Measurements from ENCODE around the gene B4GALNT4. TPM values are rescaled to one million over a fixed set of nuclear protein-coding genes. Genes with fewer than 3 reads are reported as not detected.

Gene B4GALNT4
- total RNA-seq = 43.2 and 82.5 TPM in 2 replicates

GRCh38 chr11:369336-370018 lies at the start of gene B4GALNT4:
TSS of gene B4GALNT4 (plus strand) at chr11:369499. CDS start at chr11:369804, 305 bp downstream.

GRCh38 chr11:394034-394857 lies 24.9 kb downstream of the B4GALNT4 start, which contains the start of gene PKP3:
TSS of gene PKP3 (plus strand) at chr11:394209. CDS start at chr11:394293, 84 bp downstream.

Other genes with a start within 250 kb of the B4GALNT4 start
- not detected in 2 replicates for gene SCGB1C1, start 176.4 kb upstream of the B4GALNT4 start, total RNA-seq
- 18.5 and 21.2 TPM in 2 replicates for gene BET1L, start 162.1 kb upstream of the B4GALNT4 start, total RNA-seq
- gene RIC8A, start 161.8 kb upstream of the B4GALNT4 start, total RNA-seq = 92.7 and 101 TPM in 2 replicates
- 10.2 and 17.4 TPM in 2 replicates for gene SIRT3, start 133.2 kb upstream of the B4GALNT4 start, total RNA-seq
- gene PSMD13, start 132.5 kb upstream of the B4GALNT4 start, total RNA-seq = 203 and 237 TPM in 2 replicates
- gene NLRP6, start 91.1 kb upstream of the B4GALNT4 start, total RNA-seq = not detected in 2 replicates
- gene PGGHG, start 80.4 kb upstream of the B4GALNT4 start, total RNA-seq = 3.7 and 4.0 TPM in 2 replicates
- not detected in 2 replicates for gene IFITM5, start 70.0 kb upstream of the B4GALNT4 start, total RNA-seq
- gene IFITM2, start 61.7 kb upstream of the B4GALNT4 start, total RNA-seq = 15.2 and 17.1 TPM in 2 replicates
- 16.4 and 26.9 TPM in 2 replicates for gene IFITM1, start 55.5 kb upstream of the B4GALNT4 start, total RNA-seq
- 57.6 and 138 TPM in 2 replicates for gene IFITM3, start 48.6 kb upstream of the B4GALNT4 start, total RNA-seq
- gene PKP3, start 24.7 kb downstream of the B4GALNT4 start, total RNA-seq = 520 and 527 TPM in 2 replicates
- gene SIGIRR, start 45.5 kb downstream of the B4GALNT4 start, total RNA-seq = 11.2 and 15.7 TPM in 2 replicates
- 10.5 and 18.0 TPM in 2 replicates for gene ANO9, start 72.5 kb downstream of the B4GALNT4 start, total RNA-seq
- 61.4 and 62.0 TPM in 2 replicates for gene PTDSS2, start 80.8 kb downstream of the B4GALNT4 start, total RNA-seq
- 293 and 326 TPM in 2 replicates for gene RNH1, start 137.7 kb downstream of the B4GALNT4 start, total RNA-seq
- 123 and 134 TPM in 2 replicates for gene HRAS, start 166.1 kb downstream of the B4GALNT4 start, total RNA-seq
- 0.23 and 0.56 TPM in 2 replicates for gene LRRC56, start 168.0 kb downstream of the B4GALNT4 start, total RNA-seq
- gene LMNTD2, start 191.2 kb downstream of the B4GALNT4 start, total RNA-seq = 0.56 and 1.7 TPM in 2 replicates
- 82.9 and 90.5 TPM in 2 replicates for gene RASSF7, start 191.5 kb downstream of the B4GALNT4 start, total RNA-seq
- gene PHRF1, start 207.0 kb downstream of the B4GALNT4 start, total RNA-seq = 26.3 and 30.6 TPM in 2 replicates
- gene IRF7, start 246.5 kb downstream of the B4GALNT4 start, total RNA-seq = 6.9 and 12.0 TPM in 2 replicates

Measured in airway epithelial cell (primary cell).